ENCODE measurements around the gene CETN1.

Gene CETN1

DNA sequence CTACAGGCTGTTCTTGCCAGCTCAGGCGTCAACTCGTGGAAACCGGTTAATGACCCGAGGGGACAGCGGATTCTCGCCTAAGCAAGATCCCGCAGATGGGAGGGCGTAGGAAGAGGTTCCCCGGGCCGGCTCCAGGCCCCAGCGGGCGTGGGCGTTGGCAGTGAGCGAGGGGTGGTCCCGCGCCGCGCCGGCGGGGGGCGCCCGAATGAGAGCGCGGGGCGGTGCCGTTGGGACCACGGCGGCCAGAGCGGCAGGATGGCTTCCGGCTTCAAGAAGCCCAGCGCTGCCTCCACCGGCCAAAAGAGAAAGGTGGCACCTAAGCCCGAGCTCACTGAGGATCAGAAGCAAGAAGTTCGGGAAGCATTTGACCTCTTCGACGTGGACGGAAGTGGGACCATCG, at the start of gene CETN1:
CETN1 (plus strand) TSS at position 227 of the 400 bp plus-strand sequence; CDS start at position 256, 29 bp downstream.
- no peak for DNase-seq

- DNase-seq: no peak
Measured at GRCh38 chr18:532018-532417, 48.2 kb upstream of the CETN1 start.

DNA sequence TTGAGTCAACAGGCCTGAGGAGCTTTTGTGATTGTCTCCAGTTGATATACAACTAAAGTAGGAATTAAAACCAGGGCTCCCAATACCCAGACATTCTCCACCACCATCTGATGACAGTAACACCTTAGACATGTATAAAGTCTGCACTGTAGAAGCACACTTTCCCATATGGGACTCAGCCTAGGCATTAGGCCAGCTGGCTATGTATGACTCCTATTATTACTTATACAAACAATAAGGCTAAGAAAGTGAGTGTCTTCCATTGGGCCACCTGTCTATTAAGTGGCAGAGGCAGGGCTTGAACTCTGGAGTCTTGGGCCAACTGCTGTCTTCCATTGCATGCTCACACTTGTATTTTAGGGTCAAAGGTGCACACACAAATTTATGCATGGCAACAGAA, 47.5 kb upstream of the CETN1 start:
- no peak for DNase-seq

DNA sequence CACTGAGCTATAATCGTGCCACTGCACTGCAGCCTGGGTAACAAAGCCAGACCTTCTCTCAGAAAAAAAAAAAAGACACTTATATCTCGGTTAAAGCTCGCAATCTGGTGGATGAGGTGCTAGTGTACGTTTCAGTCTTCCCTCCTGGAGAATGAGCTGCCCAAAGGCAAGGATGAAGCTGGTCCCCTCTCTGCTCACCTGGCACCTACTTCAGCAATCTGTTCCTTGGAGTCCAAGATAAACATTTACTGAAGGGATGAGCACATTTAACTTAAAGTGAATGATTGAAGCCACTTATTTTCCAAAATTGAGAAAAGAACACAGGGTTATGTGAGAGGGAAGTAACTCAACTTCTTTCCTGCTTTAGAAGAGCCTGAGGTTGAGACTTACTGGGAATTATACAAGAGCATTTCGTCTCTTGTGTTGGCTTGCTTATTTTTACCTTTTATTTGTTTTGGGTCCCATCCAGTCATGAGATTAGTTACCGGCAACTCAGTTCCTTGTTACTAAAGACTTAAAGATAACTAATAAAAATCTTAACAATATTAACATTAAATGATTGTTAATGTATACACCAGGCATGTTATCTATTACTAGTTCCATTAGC, 46.1 kb upstream of the CETN1 start:
- no peak for DNase-seq

DNA sequence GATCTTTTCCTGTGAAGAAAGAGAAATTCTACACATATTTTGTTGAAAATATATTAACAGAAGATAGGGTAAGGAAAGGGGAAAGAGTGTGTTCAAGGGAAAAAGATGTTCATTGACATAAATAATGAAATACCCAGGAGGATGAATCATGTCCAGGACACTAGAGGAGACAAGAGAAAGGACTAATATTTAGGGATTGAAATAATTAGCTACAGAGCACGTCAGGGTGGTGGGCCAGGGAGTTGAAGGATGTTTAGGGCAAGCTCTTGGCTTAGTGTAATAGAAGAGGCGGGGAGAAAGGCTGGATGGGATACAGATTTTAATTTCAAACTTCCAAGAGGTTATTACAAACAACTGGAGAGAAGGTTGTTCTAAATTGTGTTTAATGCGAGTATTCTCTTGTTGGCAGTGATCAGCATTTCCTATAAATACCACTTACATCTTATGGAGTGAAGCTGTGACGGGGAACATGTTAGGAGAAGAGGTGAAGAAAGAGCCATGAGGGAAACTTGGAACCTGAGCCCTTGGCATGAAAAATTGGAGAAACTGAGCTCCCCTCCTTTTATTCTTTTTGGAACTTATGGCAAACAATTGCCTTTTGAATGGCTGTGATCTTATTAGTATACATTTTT, 36.6 kb upstream of the CETN1 start:
- no peak for DNase-seq

GRCh38 chr18:549967-550366, 30.2 kb upstream of the CETN1 start:
- no peak for DNase-seq

DNA sequence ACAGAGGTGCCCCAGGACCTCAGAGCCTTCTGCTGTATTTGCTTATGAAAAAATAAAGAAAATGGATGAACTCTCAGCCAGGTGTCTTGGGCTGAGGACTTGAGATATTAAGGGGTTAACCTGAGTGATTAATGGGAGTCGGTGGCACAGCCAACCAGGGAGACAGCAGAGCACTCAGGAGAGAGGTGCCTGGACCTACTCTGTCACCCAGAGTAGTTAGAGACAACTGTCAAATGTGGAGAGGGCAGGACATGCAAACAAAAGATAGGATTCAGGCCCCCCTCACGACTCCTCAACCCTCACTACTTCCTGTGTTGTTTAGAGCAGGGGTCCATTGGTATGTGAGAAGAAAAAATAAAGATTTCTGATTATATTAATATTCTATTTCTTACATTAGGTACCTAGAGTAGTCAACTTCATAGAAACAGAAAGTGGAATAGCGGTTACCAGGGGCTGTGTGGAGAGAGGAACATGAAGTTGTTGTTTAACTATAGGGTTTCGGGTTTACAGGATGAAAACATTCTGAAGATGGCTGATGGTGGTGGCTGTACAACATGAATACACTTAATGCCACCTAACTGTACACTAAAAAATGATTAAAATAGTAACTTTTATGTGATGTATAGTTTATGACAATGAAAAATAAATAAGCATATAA, 28.6 kb upstream of the CETN1 start:
- no peak for DNase-seq

DNA sequence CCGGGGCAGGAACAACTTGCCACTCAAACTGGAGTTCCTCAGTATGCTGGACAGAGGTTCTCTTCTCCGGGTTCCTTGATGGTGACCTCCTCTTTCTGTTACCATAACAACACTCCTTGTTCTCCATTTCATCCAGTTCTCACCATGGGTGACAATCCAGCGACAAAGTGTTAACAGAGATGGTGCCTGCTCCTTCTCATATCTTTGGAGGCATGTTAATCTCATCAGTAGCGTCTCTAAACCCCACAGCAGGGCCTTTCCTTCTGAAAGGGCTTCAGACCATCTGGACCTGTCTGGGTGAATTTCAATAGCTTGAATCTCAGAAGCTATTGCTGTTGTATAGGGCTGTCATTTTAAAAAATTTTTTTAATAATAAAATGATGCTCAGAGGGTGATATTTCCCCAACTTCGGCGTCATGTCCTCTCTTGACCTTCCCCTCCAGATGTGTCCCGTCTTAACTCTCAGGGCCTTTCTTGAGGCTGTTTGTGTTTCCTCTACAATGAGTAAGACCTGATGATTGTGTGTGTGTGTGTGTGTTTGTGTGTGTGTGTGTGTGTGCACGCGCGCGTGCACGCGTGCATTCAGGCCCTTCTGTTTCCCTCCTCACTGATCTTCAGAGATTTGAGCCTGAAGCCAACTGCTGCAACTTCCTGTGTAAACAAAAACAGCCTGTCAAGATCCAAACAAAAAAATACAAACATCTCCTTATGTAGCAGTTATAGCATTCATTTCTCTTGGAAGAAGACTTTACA, 24.3 kb upstream of the CETN1 start:
- DNase-seq: no peak

GRCh38 chr18:564708-565561, 15.2 kb upstream of the CETN1 start:
- no peak for DNase-seq

- no peak for DNase-seq
Measured at GRCh38 chr18:565562-566061, 14.6 kb upstream of the CETN1 start.

DNA sequence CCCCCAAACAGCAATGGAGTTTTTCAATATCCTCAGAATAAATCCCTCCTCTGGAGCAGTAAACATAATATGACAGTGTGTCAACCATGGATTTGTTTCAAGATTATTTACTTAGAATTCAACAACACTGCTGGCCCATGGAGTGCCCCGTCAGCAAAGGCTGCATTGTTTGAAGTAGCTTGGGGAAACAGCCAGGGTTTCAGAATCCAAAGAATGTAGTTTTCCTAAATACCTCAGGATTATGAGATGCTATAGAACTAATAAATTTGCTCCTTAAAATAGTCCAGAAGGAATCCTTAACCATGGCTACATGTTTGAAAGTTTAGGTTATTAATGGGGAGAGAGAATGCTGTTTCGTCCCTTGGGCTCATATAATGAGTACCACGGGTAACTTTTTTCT, 13.1 kb upstream of the CETN1 start:
- DNase-seq: no peak

- no peak for DNase-seq
Measured at GRCh38 chr18:568731-569130, 11.4 kb upstream of the CETN1 start.

GRCh38 chr18:570256-570655, 9.9 kb upstream of the CETN1 start:
- no peak for DNase-seq

DNA sequence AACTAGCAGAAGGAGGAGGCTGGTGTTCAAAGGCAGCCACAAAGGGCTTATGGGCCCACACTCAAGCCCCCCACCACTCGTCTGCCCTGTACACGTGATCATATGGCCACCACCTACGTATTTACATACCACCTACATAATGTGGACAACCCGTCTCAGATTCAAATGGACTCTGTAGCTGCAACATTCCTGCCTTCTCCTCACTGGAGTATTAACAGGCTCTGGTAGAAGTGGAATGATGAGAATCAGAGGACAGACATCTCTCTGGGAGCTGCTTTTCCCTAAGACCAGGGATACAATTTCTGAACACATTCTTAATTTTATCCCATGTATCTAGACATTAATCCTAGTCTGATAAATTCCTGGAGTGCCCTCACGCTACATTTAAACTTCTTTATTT, 9.5 kb upstream of the CETN1 start:
- DNase-seq: no peak

DNA sequence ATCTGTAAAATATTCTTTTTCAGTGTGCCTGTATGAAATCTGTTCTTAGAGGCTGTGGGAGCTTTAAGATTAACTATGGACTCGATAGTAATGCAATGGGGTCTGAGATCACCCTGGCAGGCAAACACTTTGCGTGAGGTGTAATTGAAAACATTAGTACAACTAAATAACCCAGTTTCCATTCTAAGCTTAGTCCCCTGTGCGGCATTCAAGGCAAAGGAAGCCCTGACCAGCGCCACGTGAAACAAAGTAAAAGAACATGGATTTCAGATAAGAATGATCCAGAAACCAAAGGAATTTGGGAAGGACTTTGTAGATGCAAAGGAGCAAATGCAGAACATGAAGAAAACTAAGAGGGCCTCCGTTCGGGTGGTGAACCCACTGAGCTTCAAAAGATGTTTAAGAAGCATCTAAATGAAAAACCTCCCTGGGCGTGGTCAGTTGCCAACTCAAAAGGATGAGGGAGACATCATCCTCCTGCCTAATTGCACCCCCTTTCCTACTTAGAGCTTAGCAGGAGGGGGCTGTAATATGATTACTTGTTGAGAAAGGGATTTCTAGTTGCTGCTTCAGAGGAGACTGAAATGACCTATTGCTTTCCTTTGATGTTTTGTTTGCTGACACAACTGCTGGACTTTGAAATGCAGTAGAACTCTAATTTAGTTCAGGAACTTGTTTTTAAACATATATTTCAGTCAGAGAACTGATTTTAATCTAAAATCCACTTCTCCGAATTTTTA, 7.9 kb upstream of the CETN1 start:
- DNase-seq: no peak

- no peak for DNase-seq
Measured at GRCh38 chr18:572831-573289, 7.3 kb upstream of the CETN1 start.

DNA sequence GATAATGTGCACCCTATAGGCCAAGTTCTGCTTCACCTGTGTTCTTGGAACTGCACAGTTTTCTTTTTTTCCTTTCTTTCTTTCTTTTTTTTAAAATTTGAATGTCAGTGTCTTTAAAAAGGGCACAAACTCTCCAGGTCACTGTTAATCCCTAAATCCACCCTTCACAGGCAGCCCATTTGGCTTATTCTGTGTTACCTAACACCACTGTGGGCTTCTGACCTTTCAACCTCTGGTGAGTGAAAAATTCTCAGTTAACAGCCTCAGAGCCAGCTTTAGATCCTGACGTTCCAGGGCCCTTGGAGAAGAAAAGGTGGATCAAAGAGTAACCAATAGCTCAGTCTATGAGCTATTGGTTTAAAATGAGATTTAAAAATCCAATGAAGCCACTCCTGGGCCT, 6.8 kb upstream of the CETN1 start:
- DNase-seq: no peak

DNA sequence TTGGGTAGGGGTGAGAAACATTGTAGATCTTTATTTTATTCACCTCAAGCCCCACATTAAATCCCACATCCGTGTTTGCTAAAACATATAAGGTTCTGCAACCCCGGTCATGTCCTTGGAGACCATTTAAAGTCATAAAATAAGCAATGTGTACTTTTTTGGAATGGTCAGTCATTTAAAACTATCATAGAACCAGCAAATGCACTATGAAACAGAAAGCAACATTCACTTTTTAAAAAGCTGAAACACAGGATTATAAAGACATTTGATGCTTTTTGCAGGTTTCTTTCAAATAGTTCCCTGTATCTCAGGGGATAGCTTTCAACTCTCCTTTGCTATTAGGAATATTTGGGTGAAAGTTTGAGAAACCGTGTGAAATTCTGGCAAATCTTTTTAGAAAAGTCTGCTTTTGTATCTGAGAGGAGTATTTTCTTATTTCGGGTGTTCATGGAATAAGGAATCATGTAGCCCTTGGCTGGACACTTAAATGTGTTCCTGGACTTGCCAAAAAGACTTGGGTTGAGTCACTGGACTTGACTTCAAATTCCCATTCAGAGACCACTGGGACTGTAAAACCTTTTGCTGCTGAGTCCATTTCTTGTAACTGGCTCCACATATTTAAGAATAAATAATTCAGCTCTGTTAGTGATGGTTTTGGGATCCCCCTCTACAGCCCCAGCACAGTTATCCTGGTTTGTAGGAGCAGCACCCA, 5.9 kb upstream of the CETN1 start:
- DNase-seq: no peak

DNA sequence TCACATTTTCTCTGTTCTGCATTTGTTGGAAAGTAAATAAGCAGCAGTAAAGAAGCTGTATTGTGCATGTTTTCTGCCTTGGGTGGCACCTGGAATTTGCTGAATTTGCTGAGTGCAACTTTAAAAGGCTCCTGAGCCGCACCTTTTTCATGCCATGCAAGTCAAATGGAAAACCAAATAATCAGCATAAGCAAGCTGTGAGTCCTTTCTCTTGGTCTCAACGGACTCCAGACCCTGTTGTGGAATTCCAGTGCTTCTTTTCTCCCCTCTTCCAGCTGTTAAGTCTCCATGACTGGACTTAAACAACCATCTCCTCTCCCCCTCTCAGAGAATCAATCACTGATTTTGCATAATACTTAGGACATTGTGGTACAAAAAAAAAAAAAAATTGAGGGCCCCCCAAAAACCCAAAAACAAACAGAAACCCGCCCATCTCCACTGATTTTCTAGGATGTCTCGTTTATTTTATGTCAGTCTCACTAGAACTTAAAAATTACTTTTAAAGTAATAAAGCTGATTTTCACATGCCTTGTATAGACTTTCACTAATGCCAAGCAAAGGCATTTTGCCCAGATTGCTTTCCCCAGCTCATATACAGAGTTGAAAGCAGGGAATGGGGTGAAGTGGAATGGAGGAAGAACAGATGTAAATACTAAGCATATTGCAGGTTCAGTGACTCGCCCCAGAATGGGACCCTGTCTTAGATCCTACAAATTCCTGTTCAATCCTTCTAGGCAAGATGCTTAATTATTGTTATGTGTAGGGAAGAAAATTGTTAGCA, 5.1 kb upstream of the CETN1 start:
- DNase-seq: no peak

GRCh38 chr18:576924-577323, 3.3 kb upstream of the CETN1 start:
- no peak for DNase-seq
